Measurements from ENCODE around the gene VARS2.

DNA sequence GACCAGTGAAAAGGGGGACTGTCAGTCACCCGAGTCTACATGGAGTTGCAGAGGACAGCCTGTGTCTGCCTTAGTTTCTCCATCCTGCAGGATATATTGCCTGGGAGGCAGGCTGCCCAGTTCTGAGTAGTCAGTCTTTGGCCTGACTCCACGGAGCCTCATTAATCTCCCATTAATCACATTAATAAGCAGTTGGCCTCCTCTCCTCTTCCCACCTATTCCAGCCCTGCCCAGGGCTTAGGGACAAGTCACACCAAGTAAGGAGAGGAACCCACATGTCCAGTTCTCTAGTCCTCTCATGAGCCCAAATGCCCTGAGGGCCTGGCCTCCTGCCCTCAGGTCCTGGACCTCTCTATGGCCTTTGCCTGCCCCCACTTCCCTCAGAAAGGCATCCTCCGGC is 25.4 kb downstream of the VARS2 start:
- TF ChIP-seq EZH2 (IDR thresholded peaks at IDR 0.05; ENCODE audit: borderline replicate concordance, low read depth, low read length, severe bottlenecking): no peak
- no peak for TF ChIP-seq CTCF (IDR thresholded peaks at IDR 0.05; ENCODE audit: borderline replicate concordance, extremely low read depth, low read length, poor library complexity, severe bottlenecking)
